Cardiac fibroblast (primary cell): Measurements from ENCODE around the gene MEIG1.

Source experiments
- DNase-seq, 2 donors: peaks; one replicate each; pipeline versions ENCODE4 v3.0.0 to v3.0.0-alpha.2; 2010; ENCODE audit warnings: low read depth in 2 of 2
- H3K4me3 ChIP-seq, 2 donors: replicated peaks in 1 of 2; 1 replicate in 1 of 2; 2 replicates in 1 of 2; pipeline ENCODE4 v1.5.1; 2011; ENCODE audit warnings: low read depth in 2 of 2, low read length in 2 of 2, mild to moderate bottlenecking in 2 of 2, moderate library complexity in 1 of 2
- CTCF ChIP-seq: IDR thresholded peaks from one replicate; pipeline ENCODE4 v1.5.1; 2011; ENCODE audit warnings: low read depth, mild to moderate bottlenecking, low read length, inconsistent platforms

MEIG1 gene

GRCh38 chr10:14959221-14960057, at the start of gene MEIG1:
Gene MEIG1 (plus strand): TSS chr10:14959388. CDS start chr10:14966469, 7,081 bp downstream.
- DNase-seq: peak; percentile 95 to 97
- H3K4me3 ChIP-seq: peak within 1 kb of the TSS; percentile 71 to 77
- no peak for TF ChIP-seq CTCF

GRCh38 chr10:14910953-14911352, 48.2 kb upstream of the MEIG1 start:
- no peak overlapping the region for H3K4me3 ChIP-seq
- DNase-seq: no peak
- TF ChIP-seq CTCF: no peak

- no peak overlapping the region for H3K4me3 ChIP-seq
- TF ChIP-seq CTCF: no peak
- no peak for DNase-seq
These were observed 47.4 kb upstream of the MEIG1 start for GRCh38 chr10:14911801-14912200.

- H3K4me3 ChIP-seq: no peak overlapping the region
- DNase-seq: no peak
- no peak for TF ChIP-seq CTCF
These were observed 42.6 kb upstream of the MEIG1 start for GRCh38 chr10:14916600-14916999.

GRCh38 chr10:14917827-14918226, 41.4 kb upstream of the MEIG1 start:
- H3K4me3 ChIP-seq: no peak overlapping the region
- no peak for TF ChIP-seq CTCF
- no peak for DNase-seq

- no peak overlapping the region for H3K4me3 ChIP-seq
- DNase-seq: no peak
- no peak for TF ChIP-seq CTCF
These were observed 40.2 kb upstream of the MEIG1 start for GRCh38 chr10:14918964-14919363.
